HG02571 (cell line): ENCODE data around the gene PDGFB.

Experiments used
- ATAC-seq: cut with Tn5 transposase; IDR thresholded peaks from one replicate; pipeline ENCODE4 v1.9.1; 2021; ENCODE audit warnings: mild to moderate bottlenecking, moderate library complexity; ENCODE audit not compliant: unreplicated experiment

Gene PDGFB

GRCh38 chr22:39277142-39277607, 32.4 kb upstream of the PDGFB start:
- ATAC-seq: no peak

DNA sequence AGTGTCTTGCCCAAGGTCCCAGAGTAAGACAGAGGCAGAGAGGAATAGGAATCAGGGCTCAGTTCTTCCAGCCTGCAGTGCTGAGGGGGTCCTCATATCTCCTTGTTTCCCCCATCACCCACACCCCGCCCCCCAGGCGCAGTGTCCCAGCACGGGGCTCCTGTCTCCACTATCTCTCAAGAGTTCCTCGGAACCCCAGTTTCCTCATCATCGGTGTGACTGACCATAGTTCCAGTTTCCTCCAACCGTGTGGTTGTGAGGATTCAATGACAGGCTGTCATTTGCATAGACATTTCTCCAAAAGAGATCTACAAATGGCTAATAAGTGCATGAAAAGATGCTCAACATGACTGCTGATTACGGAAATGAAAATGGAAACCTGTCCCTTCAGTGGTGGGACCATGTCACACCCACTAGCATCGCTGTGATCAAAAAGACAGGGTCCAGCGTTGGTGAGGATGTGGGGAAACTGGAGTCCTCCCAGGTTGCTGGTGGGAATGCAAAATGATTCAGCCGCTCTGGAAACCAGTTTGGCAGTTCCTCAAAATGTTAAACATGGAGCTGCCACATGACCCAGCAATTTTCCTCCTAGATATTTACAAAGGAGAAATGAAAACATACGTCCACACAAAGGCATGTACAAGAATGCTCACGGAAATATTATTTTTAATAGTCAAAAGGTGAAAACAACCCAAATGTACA, 31.8 kb upstream of the PDGFB start:
- ATAC-seq: no peak

- ATAC-seq: no peak
Measured at GRCh38 chr22:39275814-39276439, 31.1 kb upstream of the PDGFB start.

DNA sequence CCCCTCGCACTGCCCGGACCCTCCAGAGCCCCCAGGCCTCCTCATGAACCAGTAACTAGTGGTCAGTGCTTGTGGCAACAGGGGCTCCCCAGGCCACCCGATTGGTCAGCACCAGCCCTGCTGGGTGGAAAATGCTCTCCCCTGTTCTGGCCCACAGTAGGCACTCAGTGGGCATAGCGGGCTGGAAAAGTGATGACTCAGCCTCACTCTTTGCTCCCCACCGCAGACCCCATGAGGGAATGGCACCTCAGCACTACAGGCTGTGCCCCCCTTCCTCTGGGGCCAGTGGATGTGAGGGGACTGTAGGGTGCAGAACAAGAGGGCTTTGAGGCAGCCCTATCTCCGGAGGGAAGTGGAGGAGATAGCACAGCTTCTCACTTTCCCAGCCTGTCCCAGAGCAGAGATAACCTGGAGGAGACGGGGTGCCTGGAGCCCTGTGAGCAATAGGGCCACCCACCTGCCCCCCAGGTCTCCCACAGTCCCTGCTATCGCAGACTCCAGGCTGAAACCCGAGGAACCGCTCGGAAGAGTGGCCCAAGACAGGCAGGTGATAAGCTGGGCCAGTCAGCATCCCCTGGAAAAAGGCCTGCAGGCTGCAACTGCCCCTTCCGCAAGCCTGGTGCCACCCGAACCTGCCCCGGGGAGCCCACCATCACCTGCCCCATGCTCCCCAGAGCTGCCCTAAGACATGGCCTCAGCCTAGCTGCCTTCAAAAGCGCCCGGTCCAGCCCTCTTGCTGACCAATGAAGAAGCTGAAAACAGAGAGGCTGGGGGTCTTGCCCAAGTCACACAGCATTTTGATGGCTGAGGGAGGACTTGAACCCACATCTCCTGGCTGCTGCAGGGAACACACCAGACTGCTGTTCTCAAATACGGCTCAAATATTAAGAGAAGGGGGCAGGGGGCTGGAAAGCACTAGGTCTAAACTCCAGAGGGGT, 29.4 kb upstream of the PDGFB start:
- ATAC-seq: no peak

GRCh38 chr22:39270792-39271191, 26.0 kb upstream of the PDGFB start:
- no peak for ATAC-seq

- ATAC-seq: no peak
Measured at GRCh38 chr22:39270280-39270679, 25.5 kb upstream of the PDGFB start.

DNA sequence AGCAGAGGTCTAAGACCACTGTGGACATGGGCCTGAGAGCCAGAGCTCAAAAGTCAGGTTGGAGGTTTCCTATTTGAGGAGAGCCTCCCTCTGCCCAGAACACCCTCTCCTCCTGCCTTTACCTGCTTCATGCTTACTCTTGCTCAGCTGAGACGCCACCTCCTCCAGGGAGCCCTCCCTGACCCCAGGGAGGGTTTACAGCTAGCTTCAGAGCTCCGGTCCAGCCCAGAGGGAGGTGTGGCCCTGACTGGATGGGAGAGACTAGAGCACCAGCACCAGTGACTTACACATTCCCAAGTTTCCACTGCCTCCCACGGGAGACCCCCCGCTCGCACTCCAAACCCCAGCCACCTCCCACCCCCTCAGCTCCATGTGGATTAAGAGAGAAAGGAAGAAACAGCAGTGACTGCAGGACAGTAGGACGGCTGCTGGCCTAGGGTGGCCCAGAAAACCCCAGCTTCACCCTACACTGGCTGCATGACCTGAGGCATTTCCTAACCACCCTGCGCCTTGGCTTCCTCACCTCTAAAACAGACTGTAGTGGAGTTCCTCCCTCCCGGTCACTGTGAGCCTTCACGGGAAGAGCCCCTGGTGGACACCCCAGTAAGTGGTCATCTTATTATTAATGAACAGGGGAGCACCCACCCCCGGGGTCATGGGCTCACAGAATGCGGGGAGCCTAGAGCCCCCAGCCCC, 24.5 kb upstream of the PDGFB start:
- no peak for ATAC-seq

- ATAC-seq: no peak
Measured at GRCh38 chr22:39268645-39269044, 23.9 kb upstream of the PDGFB start.

GRCh38 chr22:39267974-39268373, 23.2 kb upstream of the PDGFB start:
- ATAC-seq: no peak

DNA sequence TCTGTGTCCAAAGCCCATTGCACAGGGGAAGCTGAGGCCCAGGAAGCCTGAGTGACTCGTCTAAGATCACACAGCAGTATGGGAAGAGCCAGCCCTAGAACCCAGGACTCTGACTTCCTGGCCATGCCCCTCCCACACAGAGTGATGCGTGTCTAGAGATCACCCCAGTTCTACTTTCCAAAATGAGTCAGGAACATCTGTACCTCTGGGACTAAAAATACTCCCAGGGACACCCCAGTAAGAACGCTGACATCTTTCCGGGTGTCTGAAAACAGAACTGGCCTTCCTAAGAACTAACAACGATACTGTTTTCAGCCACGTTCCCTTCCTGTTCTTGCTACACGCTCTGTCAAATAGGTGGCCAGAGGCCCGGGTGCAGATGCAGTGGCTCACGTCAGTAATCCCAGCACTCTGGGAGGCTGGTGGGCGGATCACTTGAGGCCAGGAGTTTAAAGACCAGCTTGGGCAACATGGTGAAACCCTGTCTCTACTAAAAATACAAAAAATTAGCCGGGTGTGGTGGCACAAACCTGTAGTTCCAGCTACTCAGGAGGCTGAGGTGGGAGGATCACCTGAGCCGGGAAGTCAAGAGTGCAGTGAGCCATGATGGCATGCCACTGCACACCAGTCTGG, 21.7 kb upstream of the PDGFB start:
- peak; percentile 58 for ATAC-seq

DNA sequence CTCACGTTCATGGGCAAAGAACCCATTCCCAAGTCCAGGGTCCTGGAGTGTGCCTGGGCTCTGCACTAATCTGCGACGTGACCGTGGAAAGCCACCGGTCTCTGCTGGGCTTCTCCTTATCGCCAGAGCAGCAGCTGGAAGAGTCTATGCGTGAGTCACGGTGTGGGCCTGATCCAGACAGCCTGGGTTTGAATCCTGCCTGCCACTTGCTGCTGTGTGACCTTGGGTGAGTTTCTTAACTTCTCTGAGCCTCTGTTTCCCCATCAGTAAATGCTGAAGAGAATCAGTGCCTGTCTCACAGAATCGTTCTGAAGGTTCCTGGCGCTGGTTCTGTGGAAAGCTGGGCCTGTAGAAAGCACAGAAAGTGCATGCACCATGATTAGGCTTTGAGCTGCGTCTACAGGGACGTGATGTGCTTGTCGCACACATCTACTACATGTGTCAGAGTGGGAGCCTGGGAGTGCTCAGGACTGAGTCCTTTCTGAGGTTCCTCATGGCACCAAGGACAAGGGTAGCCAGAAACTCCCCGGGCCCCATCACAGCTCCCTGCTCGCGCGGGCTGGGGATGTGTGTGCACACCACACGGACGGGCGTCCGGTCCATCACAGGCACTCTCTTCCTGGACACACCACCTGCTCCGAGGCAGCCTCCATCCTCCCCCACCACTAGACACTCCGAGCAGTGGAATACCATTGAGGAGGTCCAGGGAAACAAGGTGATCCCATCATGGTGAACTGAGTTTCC, 20.5 kb upstream of the PDGFB start:
- no peak for ATAC-seq

DNA sequence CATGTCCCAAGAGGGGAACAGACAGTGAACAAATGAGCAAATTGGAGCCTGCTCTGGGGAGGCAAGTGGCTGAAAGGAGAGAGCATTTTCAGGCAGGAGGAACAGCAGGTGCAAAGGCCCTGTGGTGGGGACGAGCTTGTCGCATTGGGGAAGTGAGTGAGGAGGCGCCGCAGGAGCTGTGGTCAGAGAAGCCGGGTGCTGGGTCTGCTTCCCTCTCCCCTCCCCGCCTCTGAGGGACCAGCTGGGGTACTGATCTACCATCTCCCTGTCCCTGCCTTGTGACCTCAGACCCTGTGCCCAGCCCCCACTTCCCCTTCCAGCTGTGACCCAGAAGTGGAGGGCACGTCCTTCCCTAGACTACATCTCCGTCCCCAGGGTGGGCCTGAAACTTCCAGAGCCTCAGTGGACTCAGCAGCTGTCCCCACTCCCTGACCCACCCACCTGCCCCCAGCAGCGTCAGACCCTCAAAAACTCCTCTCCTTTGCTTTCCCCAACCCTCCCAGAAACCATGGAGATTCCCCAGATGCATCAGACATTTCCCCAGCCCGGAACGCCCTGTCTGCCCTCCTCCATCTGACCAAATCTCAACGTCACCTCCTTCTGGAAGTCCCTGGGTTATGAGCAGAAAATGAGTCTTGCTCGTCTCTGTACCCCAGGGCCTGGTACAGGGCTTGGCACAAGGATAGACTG, 19.7 kb upstream of the PDGFB start:
- ATAC-seq: no peak

DNA sequence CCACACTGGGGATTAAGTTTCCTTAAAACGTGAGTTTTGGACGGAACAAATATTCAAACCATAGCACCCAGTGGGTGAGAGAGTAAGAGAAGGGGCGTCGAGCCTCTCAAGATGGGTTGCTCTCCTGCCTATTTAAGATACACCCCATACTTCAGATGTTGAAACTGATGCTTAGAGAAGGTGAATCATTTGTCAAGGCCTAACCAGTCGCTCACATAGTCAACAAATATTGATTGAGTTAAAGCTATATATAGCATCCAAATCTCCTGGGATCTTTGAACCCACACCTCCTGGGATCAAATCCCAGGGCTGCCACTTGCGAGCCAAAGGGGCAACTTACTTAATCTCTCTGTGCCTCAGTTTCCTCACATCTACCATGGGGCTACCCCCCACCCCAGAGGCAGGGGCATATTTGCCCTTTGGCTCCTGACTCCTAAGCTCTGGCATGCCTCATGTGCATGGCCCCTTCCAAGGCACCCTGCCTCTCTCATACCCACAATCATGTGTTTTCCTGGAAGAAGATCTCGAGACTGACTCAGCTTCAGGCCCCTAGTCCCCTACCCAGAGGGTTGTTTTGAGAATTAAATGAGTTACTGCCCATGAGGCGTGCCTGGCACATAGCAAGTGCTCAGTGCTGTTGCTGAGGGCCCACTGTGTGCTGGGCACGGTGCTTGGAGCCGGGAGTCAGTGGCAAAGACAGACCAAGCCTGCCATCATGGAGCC, 19.0 kb upstream of the PDGFB start:
- no peak for ATAC-seq

- no peak for ATAC-seq
Measured at GRCh38 chr22:39259666-39260065, 14.9 kb upstream of the PDGFB start.

- no peak for ATAC-seq
Measured at GRCh38 chr22:39257901-39258475, 13.2 kb upstream of the PDGFB start.

DNA sequence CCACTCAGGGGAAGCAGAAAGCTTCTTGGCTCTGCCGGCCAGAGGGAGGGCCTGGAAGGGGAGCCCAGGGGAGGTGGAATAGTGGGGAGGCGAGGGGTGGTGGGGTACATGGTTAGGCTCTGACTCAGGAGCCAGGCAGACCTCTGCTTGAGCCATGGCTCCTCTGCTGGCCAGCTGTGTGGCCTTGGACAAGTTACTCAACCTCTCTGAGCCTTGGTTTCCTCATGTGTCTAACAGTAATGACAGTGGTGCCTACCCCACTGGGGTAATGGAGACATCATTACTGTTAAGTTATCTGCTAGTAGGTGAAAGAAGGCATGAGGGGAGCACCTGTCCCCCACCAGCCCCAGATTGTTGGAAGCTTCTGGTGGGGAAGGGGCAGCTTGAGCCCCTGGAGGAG, 12.2 kb upstream of the PDGFB start:
- no peak for ATAC-seq

DNA sequence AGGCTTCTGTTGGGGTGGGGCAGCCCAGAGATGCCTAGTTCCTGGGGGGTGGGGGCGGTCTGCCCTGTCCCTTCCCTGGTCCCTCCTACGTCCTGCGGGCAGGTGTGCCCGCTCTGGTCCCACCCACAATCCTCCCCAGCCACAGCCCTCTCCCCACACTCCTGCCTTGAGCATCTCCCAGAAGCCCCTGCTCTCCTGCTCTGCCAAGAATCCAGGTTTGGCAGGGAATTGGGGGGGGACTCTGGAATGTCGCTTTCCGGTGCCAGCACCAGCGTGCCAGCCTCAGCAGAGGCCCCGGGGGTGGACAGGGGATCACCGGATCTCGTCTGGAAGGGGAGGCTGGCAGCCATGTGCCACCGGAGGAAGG, 11.4 kb upstream of the PDGFB start:
- ATAC-seq: no peak

DNA sequence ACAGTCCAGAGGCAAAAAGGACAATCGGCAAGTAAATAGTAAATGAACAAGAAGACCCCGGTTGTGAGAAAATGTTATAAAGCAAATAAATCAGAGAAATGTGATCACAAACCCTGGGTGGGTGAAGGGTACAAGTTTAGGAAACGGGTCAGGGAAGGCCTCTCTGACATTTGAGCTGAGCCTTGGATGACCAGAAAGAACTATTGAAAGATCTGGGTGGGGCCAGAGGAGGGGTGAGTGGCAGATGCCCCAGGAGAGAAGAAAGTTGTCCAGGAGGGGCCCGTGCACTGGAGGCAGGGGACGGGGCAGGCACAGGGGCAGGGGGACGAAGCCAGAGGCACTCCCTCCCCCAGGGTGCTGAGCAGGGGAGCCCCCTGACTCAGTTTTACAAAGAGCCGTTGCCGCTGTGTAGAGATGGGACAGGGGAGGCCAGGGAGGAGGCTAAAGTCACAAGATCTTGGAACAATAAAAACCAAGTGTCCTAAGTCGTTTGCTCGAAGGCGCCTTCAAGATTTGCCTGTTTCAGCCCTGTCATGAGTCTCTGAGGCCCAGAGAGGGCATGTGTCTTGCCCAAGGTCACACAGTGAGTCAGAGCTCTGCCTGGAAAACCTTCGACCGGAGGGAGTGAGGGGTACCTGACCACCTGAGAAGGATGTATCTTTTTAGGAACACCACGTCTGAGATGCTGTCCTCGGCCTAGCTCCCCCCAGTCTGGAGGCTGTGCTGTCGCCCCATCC, 10.8 kb upstream of the PDGFB start:
- ATAC-seq: no peak
